ENCODE results near the gene TIMP2.

Gene TIMP2

GRCh38 chr17:78956254-78956653 is 31.1 kb upstream of the TIMP2 start:
- TF ChIP-seq, protein P1, sequence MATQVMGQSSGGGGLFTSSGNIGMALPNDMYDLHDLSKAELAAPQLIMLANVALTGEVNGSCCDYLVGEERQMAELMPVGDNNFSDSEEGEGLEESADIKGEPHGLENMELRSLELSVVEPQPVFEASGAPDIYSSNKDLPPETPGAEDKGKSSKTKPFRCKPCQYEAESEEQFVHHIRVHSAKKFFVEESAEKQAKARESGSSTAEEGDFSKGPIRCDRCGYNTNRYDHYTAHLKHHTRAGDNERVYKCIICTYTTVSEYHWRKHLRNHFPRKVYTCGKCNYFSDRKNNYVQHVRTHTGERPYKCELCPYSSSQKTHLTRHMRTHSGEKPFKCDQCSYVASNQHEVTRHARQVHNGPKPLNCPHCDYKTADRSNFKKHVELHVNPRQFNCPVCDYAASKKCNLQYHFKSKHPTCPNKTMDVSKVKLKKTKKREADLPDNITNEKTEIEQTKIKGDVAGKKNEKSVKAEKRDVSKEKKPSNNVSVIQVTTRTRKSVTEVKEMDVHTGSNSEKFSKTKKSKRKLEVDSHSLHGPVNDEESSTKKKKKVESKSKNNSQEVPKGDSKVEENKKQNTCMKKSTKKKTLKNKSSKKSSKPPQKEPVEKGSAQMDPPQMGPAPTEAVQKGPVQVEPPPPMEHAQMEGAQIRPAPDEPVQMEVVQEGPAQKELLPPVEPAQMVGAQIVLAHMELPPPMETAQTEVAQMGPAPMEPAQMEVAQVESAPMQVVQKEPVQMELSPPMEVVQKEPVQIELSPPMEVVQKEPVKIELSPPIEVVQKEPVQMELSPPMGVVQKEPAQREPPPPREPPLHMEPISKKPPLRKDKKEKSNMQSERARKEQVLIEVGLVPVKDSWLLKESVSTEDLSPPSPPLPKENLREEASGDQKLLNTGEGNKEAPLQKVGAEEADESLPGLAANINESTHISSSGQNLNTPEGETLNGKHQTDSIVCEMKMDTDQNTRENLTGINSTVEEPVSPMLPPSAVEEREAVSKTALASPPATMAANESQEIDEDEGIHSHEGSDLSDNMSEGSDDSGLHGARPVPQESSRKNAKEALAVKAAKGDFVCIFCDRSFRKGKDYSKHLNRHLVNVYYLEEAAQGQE (IDR thresholded peaks at IDR 0.05; ENCODE audit: insufficient read depth in 1 of 2, low read depth in 2 of 2, low read length in 2 of 2), result no peak
- TF ChIP-seq FOXP2 (optimal IDR thresholded peaks at IDR 0.05; ENCODE audit: borderline replicate concordance, extremely low read depth, extremely low read length, insufficient read depth), result no peak

DNA sequence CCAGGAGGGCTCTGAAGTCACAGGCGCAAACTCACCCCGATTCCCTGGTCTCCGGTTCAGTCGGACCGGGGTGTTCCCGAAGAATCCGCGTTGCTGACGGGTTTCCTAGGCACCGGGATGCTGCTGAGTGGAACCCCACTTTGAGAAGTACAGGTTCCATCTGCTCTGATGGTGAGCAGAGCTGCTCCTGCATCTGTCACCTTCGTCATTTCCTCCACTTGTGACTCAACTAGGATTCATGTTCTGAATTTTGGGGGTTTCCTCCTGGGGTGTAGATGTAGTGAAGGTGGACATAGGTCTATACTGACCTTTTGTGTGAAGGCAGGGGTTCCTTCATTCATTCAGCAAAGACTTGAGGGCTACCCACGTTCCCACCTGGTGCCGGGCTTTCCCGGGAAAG is 29.5 kb upstream of the TIMP2 start:
- TF ChIP-seq POLR2AphosphoS5 (IDR thresholded peaks at IDR 0.05; ENCODE audit: low read depth, low read length) (no peak), FOXP2 (optimal IDR thresholded peaks at IDR 0.05; ENCODE audit: borderline replicate concordance, extremely low read depth, extremely low read length, insufficient read depth) (no peak), SIN3A (IDR thresholded peaks at IDR 0.05; ENCODE audit: borderline replicate concordance, insufficient read depth, low read length) (no peak), TAF1 (IDR thresholded peaks at IDR 0.05; ENCODE audit: borderline replicate concordance, insufficient read depth, low read length) (no peak)
- TF ChIP-seq, protein P1 (IDR thresholded peaks at IDR 0.05; ENCODE audit: insufficient read depth in 1 of 2, low read depth in 2 of 2, low read length in 2 of 2), result no peak

- TF ChIP-seq POLR2AphosphoS5 (IDR thresholded peaks at IDR 0.05; ENCODE audit: low read depth, low read length) (no peak), FOXP2 (optimal IDR thresholded peaks at IDR 0.05; ENCODE audit: borderline replicate concordance, extremely low read depth, extremely low read length, insufficient read depth) (no peak), TAF1 (IDR thresholded peaks at IDR 0.05; ENCODE audit: borderline replicate concordance, insufficient read depth, low read length) (no peak), SIN3A (IDR thresholded peaks at IDR 0.05; ENCODE audit: borderline replicate concordance, insufficient read depth, low read length) (no peak)
- TF ChIP-seq, protein P1 (IDR thresholded peaks at IDR 0.05; ENCODE audit: insufficient read depth in 1 of 2, low read depth in 2 of 2, low read length in 2 of 2), result no peak
These were observed 28.5 kb upstream of the TIMP2 start for GRCh38 chr17:78953356-78954350.

GRCh38 chr17:78952706-78953105 is 27.5 kb upstream of the TIMP2 start:
- TF ChIP-seq POLR2AphosphoS5 (IDR thresholded peaks at IDR 0.05; ENCODE audit: low read depth, low read length), result no peak
- TF ChIP-seq FOXP2 (optimal IDR thresholded peaks at IDR 0.05; ENCODE audit: borderline replicate concordance, extremely low read depth, extremely low read length, insufficient read depth), result no peak
- TF ChIP-seq, protein P1 (IDR thresholded peaks at IDR 0.05; ENCODE audit: insufficient read depth in 1 of 2, low read depth in 2 of 2, low read length in 2 of 2), result no peak
- TF ChIP-seq SIN3A (IDR thresholded peaks at IDR 0.05; ENCODE audit: borderline replicate concordance, insufficient read depth, low read length), result no peak
- TF ChIP-seq TAF1 (IDR thresholded peaks at IDR 0.05; ENCODE audit: borderline replicate concordance, insufficient read depth, low read length), result no peak
